ENCODE data around the gene SLC41A2.
"Not testable (repeated sequence)": the region's sequence is repeated elsewhere in the genome, so short reads cannot be mapped to it uniquely, and the experiment has no call there.

The SLC41A2 gene, protein sequence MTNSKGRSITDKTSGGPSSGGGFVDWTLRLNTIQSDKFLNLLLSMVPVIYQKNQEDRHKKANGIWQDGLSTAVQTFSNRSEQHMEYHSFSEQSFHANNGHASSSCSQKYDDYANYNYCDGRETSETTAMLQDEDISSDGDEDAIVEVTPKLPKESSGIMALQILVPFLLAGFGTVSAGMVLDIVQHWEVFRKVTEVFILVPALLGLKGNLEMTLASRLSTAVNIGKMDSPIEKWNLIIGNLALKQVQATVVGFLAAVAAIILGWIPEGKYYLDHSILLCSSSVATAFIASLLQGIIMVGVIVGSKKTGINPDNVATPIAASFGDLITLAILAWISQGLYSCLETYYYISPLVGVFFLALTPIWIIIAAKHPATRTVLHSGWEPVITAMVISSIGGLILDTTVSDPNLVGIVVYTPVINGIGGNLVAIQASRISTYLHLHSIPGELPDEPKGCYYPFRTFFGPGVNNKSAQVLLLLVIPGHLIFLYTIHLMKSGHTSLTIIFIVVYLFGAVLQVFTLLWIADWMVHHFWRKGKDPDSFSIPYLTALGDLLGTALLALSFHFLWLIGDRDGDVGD

DNA sequence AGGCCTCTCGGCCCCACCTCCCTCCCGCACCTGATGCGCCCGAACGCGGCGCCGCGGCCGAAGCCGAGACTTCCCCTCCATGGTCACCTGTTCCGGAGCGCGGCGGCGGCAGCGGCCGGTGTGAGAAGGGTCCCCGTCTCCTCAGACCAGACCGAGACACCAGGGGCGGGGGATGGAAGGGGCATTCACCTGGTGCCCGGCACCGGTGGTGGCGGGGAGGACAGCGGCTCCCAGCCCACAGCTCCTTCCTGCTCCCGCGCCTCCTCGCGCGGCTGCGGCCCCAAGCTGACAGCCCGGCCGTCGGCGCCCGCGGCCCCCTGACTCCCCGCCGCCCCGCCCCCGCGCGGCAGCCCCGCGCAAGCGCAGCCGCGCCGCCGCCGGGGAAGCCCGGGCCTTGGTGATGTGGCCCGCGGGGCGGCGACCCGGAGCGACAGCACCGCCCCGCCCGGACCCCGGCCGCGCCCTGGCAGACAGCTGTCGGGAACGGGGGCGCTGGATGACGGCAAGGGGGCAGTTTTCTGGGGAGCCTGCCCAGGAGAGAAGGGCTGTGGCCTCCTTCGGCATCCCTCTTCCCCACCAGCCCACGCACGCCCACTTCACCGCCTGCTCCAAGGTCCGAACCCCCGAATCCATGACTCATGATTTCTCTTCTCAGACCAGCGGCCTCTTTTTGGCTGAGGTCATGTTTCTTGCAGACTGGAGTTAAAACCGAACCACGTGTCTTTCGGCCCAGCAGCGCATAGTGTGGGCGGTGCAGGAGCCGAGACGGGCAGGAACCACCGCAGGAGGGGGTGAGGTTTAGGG is at the start of gene SLC41A2:
Gene SLC41A2, minus strand, starts transcription at position 290 of the 804 bp plus-strand sequence. CDS start 29,763 bp downstream, outside the sequence.
- DNase-seq = peak; percentile 87

DNA sequence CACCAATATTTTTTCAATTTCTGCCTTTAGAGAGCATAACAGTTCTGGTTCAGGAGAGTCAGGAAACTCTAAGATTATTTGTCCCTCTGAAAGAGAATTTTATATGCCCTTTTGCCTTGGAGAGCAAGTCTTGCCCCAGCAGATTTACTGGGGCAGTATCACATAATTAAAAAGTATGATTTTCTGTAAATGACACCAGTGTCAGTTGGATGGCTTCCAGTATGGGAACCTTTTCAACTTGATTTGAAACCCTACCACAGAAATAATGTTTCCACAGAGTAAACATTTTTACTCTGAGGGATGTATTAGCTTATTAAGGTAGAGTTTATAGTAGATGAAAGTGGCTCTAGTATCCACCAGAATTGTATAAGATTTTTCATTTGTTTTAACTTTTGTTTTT is 43.4 kb upstream of the SLC41A2 start:
- no peak for DNase-seq

DNA sequence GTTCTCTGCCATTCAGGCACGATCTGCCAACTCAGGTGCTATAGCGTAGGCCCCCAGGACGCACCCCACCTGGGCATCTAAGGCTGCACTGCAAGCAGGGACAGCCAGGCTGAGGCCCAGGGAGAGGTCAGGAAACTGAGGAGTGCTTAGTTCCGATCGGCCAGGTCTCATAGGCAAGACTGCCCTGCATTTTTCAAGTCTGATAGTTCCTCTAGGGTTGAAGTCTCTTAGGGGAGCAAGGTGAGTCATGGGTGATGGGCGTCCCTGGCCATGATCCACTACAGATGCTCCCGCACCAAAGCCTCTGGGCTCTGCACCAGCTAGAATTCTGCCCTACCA is 41.2 kb upstream of the SLC41A2 start:
- no peak for DNase-seq

DNA sequence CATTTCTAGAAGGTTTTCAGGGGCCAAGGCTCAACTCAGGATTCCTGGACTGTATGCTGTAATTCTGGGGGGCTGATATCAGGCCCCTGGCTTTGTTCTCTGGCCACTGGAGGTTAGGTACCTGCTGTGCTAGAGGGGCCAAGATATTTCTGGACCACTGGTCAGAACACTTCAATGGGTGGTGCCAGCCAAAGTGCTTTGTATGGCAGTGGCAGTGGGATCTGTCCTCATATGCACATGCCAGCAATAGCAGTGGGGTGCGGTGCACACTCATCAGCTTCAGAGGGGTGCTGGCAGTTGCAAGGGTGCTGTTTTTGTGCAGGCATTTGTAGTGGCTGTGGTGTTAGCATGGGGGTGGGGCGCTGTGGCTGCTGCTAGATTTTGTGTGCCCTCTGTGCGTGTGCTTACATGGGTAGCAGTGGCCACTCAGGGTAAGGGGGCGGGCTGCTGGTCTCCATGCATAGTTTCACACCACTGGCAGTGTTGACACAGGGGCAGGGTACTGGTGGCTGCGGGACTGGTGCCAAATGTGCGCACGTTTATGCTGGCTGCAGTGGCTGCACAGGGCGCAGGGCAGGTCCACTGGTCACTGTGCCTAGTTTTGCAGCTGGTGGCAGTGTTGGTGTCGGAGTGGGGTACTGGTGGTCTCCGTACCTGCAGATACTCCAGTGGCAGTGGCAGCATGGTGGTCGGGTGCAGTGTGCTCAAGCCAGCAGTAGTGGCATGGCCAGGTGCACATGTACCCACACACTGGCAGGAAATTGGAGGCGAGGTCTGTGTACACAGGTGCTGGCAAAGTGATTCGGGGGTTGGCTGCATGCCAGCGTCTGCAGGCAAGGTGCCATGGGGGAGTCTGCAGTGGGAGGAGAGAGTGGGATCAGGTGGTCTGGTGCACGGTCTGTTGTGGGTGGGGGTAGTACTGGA is 40.6 kb upstream of the SLC41A2 start:
- no peak for DNase-seq

DNA sequence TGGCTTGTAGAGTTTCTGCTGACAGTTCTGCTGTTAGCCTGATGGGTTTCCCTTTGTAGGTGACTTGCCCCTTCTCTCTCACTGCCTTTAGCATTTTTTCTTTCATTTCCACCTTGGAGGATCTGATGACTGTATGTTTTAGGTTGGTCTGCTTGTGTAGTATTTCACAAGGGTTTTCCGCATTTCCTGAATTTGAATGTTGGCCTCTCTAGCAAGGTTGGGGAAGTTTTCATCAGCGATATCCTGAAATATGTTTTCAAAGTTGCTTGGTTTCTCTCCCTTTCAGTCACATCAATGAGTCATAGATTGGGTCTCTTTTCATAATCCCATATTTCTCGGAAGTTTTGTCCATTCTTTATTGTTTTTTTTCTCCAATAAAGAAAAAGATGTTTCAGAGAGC is 39.5 kb upstream of the SLC41A2 start:
- no peak for DNase-seq

DNA sequence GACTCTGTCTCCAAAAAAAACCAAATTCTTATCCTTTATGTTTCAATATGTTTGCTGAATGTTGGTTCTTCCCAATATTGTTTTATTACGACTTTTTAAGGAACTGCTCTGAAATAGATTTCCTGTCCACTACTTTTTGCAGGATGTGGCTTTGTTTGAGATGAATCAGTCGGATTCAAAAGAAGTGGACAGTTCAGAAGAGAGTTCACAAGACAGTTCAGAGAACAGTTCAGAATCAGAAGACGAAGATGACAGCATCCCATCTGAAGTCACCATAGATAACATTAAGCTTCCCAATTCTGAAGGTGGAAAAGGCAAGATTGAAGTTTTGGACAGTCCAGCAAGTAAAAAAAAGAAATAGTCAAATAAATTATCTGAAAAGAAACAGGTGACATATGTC is 36.2 kb upstream of the SLC41A2 start:
- no peak for DNase-seq

DNA sequence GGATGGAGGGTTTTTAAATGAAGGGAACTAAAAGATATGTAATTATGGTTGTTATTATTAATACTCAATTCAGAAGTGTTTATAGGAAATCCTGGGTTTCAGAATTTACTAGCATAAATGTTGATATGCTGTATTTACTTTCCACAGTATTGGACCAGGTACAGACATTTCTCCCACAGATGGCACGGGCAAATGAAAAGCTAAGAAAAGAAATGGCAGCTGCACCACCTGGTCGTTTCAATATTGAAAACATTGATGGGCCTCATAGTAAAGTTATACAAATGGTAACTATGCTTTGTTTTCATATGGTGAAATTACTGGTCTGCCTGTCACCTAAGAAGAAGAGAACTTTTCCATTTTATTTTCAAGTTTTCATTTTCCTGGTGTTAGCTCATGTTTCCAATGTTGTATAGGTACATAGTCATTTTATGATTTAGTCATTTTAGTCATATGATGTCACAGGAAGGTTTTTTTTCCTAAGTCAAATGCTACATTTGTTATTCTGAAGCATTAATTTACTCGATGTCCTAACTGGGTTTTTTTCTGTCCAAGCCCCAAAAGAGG is 33.6 kb upstream of the SLC41A2 start:
- no peak for DNase-seq

DNA sequence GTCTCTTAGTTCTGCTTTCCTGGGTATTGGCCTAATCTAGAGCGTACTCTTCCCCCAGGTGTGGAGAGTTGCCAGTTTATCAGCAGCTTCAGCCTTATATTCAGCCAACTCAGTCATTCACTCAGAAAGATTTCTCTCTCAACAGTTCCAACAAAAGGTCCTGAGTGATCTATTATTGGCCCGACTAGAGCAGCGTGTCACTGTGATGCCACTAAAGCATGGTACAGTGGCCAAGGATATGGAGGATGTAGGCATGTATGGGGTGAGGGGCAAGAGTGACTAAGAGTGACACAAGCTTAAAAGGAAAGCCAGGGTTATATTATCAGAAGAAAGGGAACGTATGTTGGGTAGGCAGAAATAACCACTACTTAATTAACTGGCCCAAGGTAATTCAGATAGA is 32.9 kb upstream of the SLC41A2 start:
- DNase-seq = no peak

DNA sequence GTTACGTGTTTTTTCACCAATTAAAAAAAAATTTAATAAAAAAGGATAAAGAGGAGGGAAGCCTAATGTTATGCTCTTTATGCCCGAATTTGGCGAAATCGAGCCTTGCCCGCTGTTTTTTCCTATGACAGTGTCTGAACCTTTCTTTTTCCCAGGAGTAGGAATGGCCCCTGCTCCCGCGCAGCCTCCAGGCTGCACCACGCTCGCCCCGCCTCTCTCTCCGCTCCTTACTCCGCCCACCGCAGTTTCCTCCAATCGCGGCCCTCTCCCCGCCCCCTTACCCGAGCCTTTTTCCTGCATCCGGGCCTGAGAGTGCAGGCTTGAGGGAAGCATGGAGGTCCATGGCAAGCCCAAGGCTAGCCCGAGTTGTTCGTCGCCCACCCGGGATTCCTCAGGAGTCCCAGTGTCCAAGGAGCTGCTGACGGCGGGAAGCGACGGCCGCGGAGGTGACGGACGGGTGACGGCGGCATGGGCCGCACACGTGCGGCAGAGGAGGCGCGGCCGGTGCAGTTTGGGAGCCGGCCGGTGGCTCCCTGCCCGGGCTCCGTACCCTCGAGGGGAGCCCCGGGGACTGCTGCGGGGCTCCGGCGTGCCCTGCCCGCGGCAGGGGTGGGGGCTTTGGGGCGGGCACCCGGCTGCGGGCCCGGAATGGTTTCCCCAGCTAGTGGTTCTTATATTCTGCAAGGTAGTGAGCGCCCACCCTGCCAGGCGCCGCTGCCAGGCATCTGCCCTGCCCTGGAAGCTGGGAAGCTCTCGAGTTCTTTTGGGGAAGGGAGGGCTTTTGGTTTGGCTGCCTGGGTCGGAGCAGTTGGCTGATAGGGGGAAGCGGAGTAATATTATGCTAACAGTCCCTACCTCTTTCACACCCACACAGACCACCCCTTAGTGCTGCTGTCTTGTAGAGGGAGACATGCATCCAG is 28.2 kb upstream of the SLC41A2 start, which contains the start of gene NOPCHAP1:
Gene NOPCHAP1, plus strand, starts transcription at position 295 of the 920 bp plus-strand sequence. Its CDS starts 37 bp downstream, at position 332.
- DNase-seq = peak; percentile 94

DNA sequence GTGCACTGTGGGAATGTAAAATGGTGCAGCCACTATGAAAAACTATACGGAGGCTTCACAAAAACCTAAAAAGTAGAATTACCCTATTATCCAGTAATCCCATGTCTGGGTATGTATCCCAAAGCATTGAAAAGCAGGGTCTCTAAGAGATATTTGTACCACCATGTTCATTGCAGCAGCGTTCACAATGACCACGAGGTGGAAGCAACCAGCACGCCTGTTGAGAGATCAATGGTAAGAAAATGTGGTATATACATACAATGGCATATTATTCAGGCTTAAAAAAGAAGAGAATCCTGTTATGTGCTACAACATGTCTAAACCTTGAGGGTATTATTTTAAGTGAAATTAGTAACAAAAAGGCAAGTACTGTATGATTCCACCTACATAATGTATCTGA is 27.1 kb upstream of the SLC41A2 start:
- no peak for DNase-seq

DNA sequence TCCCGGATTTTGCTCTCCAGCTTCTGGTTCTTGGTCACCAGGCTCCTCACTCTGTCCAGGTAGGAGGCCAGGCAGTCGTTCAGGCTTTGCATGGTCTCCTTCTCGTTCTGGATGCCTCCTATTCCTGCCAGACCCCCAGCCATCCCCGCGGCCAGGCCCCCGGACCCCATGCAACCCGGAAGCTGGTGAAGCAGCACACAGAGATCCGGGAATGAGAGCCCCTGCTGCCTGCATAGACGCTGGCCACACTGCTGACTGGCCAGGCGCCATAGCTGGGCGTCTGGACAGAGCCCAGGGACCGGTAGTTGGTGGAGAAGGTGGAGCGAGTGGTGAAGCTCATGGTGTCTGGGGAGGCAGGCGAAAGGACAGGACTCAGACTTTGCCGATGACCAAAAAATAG is 19.6 kb upstream of the SLC41A2 start:
- not testable (repeated sequence) for DNase-seq

DNA sequence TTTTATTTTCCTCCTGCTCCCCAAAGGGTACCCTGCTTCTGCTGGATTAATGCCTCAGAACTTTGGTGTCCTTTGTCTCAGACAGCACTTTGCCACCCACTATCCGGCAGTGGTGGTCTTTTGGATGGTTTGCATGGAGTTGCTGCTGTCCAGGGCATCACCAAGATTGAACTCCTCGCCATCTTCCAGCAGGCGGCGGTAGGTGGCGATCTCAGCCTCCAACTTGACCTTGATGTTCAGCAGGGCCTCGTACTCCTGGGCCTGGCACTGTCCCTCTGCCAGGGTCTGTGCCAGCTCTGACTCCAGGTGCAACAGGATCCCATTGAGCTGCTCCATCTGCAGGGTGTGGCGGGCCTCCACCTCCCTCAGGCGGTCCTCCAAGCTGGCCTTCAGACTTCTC is 18.6 kb upstream of the SLC41A2 start:
- DNase-seq = no peak

DNA sequence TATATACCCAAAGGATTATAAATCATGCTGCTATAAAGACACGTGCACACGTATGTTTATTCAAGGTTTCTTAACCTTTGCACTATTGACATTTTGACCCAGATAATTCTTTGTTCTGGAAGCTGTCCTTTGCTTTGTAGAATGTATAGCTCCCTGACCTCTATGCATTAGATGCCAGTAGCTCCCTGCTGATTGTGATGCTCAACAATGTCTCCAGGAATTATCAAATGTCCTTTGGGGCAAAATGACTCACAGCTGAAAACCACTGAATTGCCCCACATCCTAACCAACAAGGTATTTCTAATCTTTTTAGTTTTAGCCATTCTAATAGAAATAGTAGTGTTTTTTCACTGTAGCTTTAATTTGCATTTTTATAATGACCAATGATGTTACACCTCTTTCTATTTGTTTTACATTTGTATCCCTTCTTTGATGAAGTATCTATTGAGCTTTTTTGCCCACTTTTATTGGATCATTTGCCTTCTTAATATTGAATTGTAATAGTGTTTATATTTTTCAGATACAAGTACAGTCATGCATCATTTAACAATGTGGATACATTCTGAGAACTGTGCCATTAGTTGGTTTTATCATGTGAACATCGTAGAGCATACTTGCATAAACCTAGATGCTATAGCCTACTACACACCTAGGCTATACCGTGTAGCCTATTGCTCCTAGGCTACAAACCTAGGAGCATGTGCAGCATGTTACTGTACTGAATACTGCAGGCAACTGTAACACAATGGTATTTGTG is 17.7 kb upstream of the SLC41A2 start:
- DNase-seq = no peak

DNA sequence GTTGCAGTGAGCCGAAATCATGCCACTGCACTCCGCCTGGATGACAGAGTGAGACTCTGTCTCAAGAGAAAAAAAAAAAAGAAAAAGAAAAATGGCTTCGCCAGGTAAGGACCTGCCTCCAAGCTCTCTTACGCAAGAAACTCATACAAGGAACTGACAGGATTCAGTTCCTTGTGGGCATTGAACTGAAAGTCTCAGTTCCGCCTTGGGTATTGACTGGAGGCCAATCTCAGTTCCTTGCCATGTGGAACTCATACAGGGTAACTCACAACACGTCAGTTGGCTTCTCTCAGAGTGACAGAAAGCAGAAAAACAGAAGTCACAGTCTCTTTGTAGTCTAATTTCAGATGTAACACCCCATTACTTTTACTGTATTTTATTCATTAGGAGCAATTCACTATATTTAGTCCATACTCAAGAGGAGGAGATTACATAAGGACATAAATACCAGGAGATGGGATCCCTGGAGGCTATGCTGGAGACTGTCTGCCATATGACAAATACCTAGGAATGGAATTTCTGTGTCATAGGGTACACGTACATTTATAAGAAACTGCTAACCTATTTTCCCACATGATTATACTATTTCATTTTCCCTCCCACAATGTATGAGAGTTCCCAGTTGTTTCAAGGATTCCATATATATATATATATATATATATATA is 16.7 kb upstream of the SLC41A2 start:
- no peak for DNase-seq

DNA sequence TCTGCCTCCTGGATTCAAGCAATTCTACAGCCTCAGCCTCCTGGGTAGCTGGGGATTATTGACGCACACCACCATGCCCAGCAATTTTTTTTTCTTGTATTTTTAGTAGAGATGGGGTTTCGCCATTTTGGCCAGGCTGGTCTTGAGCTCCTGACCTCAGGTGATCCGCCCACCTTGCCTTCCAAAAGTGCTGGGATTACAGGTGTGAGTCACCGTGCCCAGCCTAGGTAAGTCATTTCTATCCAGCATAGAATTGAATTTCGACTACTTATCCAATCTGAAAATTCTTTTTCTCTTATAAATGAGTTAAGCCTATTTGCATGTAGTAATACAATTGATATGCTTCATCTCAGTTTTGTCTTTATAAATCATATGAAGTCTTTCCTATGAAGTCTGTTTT is 15.2 kb upstream of the SLC41A2 start:
- no peak for DNase-seq

DNA sequence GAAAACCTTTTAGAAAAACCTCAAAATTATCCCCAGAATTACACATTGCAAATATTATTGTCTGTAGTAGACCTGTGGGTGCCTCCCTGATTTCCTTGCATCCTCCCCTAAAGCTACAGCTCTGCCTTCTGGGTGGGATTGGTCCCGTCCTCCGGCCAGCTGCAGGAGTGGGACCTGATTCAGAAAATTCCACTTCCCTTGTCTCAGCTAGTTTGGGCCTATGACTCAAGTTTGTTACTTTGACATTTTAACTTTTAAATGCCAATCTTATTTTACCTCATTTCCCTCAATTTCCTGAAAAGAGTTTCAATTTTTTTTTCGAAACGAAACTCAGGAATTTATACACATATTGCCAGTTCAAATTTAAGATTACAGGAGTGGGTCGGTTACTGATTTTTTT is 13.2 kb upstream of the SLC41A2 start:
- no peak for DNase-seq

DNA sequence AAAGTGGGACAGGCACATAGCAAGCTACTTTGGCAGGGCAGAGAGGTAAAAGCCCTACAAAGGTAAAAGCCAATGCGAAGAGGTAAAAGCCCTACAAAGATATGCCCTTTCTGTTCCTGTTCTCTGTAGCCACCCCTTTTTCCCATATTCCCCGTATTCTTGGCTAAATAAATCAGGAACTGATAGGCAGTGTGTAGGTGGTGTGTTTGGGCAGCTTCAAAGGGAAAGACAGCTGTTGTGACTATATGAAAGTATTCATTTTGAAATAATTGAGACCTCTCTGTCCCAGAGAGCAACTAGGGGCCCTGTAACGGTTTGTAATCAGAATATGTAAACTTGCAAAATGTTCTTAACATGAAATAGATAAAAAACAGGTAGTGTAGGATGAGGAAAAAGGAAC is 11.3 kb upstream of the SLC41A2 start:
- no peak for DNase-seq

DNA sequence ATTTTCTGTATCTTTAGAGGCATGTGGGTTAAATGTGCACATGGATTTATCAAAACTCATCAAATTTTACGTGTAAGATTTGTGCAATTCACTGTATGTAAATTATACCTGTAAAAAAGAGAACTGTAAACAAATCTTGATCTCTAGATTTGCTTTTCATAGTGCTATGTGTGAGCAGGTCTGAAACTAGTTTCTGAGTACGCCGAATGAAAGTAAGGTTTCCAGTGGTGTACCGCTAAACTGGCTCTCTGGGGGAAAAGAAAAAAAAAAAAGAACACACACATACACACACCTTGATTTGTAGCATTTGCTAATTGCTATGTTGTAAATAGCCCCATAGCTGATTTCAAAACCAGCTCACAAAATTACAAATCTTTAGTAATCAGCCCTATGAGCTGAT is 8.6 kb upstream of the SLC41A2 start:
- DNase-seq = no peak

DNA sequence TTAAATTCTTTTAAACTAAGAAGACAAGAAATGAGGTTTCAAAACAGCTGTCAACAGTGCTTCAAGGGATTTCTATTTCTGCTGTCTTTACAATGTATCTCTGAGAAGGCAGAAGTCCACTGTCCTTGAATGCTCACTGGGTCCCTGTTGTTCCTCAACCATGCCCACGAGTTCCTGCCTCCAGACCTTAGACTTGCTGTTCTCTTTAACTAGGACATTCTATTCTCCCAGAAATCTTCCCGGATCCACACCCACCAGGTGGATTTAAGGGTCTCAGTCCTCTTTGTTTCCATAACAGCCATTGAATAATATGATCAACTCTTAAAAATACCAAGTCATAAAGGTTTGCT is 6.7 kb upstream of the SLC41A2 start:
- no peak for DNase-seq

All from retina (tissue), 1 donor.